GM19328 (cell line): ENCODE data around the gene DBN1.
"Not testable (repeated sequence)": the region's sequence is repeated elsewhere in the genome, so short reads cannot be mapped to it uniquely, and the experiment has no call there.

Experiments
- ATAC-seq: cut with Tn5 transposase; IDR thresholded peaks from one replicate; pipeline ENCODE4 v1.9.1; 2021; ENCODE audit warnings: mild to moderate bottlenecking, moderate library complexity; ENCODE audit not compliant: unreplicated experiment

DBN1 gene

GRCh38 chr5:177431317-177432142, 41.9 kb downstream of the DBN1 start:
- peak; percentile 41 for ATAC-seq

- ATAC-seq: no peak
These were observed 42.5 kb downstream of the DBN1 start for GRCh38 chr5:177430972-177431316.

DNA sequence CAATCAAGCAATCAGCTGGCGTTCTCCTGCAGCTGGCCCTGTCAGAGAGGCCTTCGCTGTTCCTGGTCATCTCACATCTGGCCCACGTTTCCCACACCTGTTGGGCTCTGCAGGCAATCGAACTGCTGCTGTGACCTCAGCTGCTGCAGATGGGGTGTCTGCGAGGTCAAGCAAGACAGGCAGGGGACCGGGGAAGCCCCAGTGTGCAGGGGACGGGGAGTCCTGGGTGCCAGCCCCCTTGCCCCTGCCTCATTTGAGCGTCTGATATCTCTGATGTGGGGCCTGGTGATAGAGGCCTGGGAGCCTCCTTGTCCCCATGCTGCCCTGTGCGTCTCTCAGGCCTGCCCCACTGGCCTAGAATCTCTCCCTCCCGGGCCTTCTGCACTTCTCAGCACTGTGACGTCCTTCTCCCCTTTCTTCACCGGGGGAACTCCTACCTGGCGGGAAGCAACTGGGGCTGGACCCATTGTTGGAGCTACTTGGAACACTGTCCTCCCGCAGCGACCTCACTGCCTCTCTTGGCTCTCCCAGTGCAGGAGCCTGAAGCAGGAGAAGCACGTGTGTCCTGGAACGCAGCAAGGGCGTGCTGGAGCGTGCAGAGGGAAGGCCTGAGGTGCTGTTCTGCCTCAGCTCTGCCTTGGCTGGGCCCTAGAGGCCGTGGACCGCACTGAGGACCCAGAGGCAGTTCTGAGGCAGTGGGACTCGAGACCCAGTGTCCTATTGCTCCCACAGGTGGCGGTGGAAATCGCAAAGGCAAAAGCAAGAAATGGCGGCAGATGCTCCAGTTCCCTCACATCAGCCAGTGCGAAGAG, 43.1 kb downstream of the DBN1 start:
- ATAC-seq: no peak

DNA sequence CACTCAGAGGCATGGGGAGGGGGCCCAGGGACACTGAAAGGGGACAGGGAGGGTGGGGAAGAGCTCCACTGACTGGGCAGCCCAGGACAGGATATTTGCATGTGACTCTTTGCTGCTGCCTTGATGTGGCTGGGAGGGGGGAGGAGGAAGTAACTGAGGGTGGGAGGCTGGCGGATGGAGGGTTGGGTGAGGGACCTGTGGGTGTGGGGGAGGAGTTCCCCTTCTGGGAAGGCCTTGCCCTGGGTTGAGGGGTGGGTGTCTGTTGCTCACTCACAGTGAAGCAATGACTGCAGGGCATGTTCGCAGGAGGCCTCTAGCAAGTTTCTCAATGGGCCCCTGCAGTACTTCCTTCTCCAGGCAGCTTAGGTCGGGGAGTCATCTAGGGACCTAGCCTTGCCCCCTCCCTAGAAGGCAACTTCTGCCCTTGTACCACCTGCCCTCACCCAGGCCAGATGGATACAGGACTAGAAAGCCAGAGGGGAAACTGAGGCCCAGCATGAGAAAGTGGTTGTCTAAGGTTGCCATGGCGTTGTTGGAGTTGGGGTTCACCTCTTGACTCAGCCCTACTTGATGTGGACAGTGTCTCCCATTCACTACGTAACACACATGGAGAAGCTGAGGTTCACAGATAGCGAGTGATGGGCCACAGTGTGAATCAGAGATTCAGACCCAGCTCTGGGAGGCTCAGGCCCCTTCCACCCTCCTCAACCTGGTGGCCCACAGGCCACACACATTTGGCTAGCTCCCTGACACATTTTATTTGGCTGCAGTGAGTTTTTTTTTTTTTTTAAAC, 44.0 kb downstream of the DBN1 start:
- ATAC-seq: no peak

DNA sequence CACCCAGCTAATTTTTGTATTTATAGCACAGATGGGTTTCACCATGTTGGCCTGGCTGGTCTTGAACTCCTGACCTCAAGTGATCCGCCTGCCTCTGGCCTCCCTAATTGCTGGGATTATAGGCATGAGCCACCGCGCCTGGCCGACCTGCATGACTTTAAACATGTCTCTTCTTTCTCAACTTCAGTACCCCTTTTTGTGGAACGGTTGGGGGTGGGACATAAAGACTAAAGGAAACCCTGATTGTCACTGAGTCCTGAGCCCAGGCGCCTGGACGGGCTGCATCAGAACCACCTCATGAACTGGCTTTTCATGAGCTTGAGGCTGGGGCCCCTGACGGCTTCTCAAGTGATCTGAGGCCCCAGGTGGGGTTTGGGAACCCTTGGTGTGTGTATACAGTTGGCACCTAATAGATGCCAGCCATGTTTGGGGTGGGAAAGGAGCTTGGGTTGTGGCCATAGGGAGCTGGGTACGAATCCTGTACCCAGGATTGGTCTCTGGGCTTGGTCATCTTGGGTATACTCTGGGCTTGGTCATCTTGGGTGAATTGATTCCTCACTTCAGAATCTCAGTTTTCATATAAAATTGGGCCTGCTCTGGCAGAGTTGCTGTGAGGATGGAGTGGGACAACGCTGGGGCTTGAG, 44.7 kb downstream of the DBN1 start:
- no peak for ATAC-seq

DNA sequence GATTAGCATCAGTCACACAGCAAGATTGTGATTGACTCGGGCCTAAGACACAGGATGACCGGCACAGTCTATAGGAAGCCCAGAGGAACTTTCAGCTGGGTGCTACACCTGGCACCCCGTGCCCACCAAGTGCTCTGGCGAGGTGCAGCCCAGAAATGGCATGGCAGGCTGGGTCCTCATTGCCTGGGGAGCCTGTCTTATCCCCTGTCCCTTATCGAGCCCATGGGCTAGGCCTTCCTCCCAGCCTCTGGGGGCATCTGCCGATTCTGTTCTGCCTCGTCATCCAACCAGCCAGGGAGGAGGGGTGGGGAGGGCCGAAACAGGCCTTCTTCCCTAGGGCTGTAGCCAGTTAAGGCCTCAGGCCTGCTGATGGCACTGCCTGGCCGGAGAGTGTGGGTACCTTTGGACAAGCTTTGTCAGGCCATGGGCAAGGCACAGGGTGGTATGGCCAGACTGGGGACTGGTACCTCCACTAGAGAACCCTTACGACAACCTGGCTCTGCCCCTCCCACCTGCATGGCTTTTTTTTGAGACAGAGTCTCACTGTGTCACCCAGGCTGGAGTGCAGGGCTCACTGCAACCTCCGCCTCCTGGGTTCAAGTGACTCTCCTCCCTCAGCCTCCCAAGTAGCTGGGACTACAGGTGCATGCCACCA, 45.4 kb downstream of the DBN1 start:
- ATAC-seq: no peak

GRCh38 chr5:177427211-177427822, 46.1 kb downstream of the DBN1 start:
- no peak for ATAC-seq

- peak; percentile 8 for ATAC-seq
These were observed 46.7 kb downstream of the DBN1 start, which contains the start of gene GRK6 for GRCh38 chr5:177426566-177427210. GRK6 (plus strand) TSS chr5:177426676; CDS start chr5:177426846, 170 bp downstream.

- peak; percentile 68 for ATAC-seq
These were observed 47.5 kb downstream of the DBN1 start for GRCh38 chr5:177425801-177426565.

DNA sequence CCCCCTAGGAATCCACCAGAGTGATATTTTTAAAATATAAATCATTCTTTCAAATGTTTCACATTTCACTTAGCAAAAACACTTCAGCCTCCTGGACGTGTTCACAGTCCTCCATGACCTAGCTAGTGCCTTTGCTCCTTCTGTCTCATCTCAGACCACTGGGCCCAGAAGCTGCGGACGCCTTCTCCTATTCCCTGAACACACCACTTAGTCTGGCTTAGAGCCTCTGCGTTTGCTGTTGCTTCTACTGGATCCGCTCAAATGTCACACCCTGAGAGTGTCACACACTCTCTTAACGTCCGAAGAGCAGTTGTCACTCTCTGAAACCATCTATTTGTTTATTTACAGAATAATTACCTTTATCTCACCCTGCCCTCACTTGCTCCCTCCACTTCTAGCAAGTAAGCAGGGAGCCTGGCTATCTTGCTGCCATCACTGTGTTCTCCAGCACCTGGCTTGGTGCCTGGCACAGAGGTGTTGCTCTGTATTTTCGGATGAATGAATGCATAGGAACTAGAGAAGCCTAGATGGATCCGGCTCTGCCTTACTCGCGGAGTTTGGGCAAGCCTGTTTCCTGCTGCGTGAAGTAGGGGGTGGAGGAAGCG, 48.1 kb downstream of the DBN1 start:
- ATAC-seq: no peak

DNA sequence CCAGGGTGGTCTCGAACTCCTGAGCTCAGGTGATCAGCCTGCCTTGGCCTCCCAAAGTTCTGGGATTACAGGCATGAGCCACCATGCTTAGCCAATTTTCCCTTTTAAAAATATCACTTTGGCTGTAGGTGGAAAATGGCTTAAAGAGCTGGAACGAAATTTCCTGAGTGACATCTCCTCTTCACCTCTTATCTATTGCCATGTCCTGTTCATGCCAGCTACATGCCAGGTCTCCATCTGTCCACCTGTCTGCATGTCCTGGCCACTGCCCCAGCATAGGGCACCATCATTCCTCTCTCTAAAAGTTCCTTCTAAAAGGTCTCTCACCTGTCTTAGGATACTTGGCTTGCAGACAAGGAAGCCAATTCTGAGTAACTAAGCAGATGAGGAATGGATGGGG, 49.8 kb downstream of the DBN1 start:
- ATAC-seq: no peak

- no peak for ATAC-seq
These were observed 52.2 kb downstream of the DBN1 start for GRCh38 chr5:177421062-177421798.

GRCh38 chr5:177420472-177420871, 53.0 kb downstream of the DBN1 start:
- ATAC-seq: not testable (repeated sequence)

GRCh38 chr5:177419046-177419445, 54.4 kb downstream of the DBN1 start:
- ATAC-seq: no peak

DNA sequence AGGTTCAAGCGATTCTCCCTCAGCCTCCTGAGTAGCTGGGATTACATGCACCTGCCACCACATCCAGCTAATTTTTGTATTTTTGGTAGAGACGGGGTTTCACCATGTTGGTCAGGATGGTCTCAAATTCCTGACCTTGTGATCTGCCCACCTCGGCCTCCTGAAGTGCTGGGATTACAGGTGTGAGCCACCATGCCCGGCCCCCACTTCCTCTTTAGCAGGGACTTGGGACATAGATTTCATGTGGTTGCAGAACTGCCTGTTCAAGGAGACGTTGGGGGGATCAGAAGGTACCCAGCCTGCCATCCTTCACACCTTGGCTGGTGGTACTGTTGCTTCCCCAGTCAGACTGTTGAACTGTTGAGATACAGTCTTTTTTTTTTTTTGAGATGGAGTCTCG, 56.4 kb downstream of the DBN1 start:
- not testable (repeated sequence) for ATAC-seq

- no peak for ATAC-seq
These were observed 59.0 kb downstream of the DBN1 start for GRCh38 chr5:177414481-177414880.

GRCh38 chr5:177412603-177413233, 60.7 kb downstream of the DBN1 start:
- ATAC-seq: no peak
